COR-L47 (cell line): ENCODE measurements around the gene TNIP2.

ENCODE experiments used
- DNase-seq: peaks from one replicate; lab custom pipeline; 2025; lab: John Stamatoyannopoulos, UW

Gene TNIP2

DNA sequence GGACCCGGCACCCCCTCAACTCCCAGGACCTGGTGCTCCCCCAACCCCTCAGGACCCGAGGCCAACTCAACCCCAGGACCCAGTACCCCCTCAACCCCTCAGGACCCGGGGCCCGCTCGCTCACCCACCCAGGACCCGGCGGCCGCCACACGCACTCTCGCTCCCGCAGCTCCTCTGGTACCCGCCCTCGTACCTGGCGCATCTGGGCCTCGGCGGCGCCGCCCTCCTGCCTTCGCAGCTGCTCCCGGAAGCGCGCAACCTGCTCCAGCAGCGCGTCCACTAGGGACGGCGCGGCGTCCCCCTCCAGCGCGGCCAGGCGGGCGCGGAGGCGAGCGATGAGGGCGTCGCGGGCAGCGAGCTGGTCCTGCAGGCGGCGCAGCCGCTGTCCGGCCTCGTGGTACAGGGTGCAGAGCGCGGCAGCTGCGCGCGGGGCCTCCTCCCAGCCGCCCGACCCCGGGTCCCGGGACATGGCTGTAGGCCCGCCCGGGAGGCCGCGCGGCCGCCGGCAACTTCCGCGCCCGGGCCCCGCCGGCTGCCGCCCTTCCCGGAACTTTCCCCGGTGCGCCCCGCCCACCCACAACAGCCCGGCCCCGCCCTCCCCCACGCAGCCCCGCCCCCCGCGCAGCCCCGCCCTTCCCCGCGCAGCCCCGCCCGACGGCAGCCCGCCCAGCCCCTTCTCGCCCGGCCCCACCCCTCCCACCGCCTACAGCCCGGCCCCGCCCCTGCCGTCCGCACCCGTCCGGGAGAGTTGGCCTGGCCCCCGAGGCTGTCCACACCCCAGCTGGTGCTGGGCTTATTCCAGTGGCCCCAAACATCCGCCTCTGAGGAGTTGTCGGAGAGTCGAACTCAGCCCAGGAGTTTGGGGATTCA, at the start of gene TNIP2:
TSS of gene TNIP2 (minus strand) at position 516 of the 870 bp plus-strand sequence. CDS start at position 469, 47 bp downstream.
- peak; percentile 73 for DNase-seq

GRCh38 chr4:2804973-2805501, 48.9 kb upstream of the TNIP2 start:
- DNase-seq, result no peak

DNA sequence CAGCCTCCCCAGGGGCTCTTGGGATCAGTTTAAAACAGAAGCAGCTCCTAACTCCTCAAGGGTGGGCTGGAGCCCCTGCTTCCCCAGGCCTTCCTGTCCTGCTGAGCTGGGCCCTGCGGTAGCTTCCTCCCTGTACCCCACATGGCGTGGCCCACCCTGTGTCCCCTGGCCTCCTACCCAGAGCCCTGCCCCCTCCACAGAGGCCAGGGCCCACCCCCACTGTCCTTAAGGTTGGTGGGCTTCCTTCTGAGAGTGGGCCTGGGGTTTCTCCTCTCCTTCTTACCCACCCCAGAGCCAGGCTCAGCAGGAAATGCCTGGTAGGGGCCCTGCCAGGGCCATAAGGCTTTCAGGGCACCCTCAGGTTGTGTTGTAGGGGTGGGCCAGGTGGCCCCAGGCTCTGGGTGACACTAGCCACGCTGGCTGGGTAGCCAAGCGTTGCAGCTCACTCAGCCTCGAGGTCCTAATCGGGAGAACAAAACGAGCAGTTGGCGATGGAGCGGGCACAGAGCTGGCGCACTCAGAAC, 48.4 kb upstream of the TNIP2 start:
- no peak for DNase-seq

GRCh38 chr4:2803624-2804448, 47.7 kb upstream of the TNIP2 start:
- DNase-seq, result no peak

GRCh38 chr4:2802618-2803531, 46.7 kb upstream of the TNIP2 start:
- DNase-seq, result no peak

DNA sequence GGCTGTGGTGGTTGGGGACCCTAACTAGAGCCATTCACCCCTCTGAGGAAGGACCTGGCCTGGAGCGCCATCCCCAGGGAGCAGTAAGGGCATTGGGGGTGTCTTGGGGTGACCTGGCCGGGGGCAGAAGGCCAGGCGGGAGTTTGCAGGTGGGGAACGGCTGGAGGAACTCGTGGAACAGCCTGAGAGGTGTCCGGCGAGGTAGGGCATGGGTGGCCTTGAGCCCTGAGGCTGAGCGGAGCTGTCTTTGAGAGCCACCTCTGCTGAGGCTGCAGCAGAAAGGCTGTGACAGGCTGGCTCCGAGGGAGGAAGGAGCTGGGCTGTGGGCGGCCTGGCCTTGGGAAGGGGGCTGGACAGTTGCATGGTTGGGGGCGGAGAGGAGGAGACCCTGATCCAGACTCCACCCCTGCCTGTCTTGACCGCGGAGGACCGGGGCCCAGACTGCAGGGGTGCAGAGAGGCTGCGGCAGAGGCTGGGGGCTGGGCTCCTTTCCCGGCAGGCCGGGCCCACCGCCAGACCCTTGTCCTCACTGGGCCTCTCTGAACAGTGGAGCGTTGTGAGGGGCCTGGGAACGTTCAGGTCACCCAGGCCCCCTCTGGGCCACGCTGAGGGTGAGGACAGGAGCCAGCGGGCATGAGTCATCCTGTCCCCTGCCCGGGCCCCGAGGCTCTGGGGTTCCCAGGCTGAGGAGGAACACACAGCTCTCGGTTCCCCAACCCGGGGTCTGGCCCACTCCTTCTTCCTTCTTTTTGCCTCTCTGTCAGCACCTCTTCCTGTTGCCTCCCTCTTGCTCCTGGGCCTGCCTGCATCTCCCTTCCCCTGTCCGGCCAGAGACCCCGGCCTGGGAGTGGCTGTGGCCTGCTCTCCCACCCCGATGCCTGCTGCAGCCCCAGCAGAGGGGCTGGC, 44.8 kb upstream of the TNIP2 start:
- no peak for DNase-seq

GRCh38 chr4:2799971-2800690, 44.0 kb upstream of the TNIP2 start:
- no peak for DNase-seq

DNA sequence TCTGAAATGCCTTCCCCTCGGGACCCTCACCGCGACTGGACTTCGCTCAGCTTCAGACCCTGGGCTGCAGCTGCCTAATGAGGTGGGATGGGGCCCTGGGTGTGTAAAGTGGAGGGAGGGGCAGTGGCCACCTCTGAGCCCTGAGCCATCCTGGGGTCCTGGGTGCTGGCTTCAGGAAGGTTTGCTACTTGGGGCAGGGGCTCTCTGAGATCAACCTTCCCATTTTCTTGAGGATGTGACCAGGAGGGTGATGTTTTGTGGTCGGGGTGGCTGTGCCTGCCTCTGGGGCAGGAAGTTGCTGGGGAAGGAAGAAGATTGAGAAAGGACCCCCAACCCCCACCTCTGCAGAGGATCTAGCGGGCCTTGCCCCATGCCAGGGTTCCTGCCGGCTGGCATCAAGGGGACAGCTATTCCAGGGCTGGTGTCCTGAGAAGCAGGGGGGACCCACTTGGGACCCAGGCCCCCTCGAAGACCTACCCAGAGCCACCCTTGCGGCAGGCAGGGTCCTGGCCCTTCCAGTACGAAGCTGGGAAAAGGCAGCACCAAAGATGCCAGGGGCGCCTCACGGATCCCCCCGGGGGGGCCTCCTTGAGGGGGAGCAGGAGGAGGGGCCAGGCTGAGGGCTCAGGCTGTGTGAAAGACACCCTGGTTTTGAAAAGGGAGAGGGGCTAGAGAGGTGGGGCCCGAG, 43.2 kb upstream of the TNIP2 start:
- DNase-seq, result no peak

DNA sequence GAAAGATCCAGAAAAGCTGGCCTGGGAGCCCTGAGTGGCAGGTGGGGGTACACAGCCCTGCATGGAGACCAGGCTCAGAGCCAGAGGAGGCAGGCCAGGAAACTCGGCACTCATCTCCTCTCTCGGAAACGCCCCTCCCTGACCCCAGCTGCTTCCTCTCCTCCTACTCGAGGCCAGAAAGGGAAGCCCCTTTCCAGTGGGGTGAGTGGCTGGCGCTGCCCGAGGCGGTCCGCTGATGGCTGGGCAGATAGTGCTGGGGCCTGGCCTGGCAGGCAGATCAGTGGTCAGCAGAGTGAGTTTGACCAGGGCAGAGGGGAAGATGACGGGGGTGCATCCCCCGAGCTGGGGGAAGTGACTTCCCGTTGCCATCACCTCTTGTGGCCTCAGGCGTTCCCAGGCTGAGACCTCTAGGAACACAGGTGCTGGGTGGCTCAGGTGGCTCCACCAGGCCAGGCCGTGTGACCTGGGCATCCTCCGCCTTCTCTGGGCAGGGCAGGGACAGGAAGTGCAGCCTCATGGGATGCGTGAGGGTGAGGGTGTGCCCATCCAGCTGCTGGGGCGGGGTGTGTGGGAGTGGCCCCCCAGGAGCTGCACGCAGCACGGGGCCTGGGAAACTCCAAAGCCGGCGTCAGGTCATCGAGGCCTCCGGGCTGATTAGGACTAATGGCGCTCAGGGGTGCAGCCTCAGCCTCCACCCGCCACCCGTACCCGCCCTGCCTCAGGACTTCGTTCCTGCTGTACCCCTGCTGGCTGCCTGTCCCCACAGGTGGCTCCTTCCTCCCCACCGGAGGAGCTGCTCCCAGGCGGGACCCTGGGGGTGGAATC, 42.5 kb upstream of the TNIP2 start:
- no peak for DNase-seq

- DNase-seq, result no peak
Observed at GRCh38 chr4:2797545-2798305, 41.6 kb upstream of the TNIP2 start.

GRCh38 chr4:2796849-2797544, 40.9 kb upstream of the TNIP2 start:
- no peak for DNase-seq

GRCh38 chr4:2795893-2796848, 40.0 kb upstream of the TNIP2 start:
- DNase-seq, result peak; percentile 76

DNA sequence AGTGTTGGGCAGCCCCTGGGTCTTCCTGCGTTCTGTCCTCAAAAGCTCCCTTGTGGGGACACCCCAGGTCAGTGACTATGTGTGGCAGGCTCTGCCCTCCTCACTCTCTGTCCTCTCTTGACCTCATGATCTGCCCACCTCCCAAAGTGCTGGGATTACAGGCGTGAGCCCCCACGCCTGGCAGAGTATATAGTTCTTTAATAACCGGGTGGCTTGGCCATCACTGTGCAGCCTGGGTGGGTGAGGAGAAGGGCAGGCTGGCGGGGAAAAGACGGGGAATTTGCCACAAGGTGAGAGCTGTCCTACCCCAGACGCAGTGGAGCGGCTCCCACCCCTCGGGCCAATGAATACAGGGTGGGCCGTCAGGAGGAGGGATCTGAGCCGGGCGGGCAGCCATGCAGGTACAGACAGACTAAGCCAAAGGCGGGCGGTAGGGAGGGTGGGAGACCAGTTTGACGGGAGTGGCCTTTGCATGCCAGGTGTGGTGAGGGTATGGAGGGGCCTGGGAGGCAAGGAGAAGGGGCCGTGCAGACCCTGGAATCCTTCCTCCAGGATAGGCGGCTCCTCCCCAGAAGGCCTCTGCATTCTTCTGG, 39.3 kb upstream of the TNIP2 start:
- DNase-seq, result no peak

- DNase-seq, result no peak
Observed at GRCh38 chr4:2794486-2795299, 38.6 kb upstream of the TNIP2 start.
